Trophoblast cell (in vitro differentiated cells and primary cell): ENCODE measurements around the gene GLRX2.

Source experiments
- DNase-seq, 2 donors: peaks; one replicate each; pipeline ENCODE4 v3.0.0-alpha.2; 2016
- H2AFZ ChIP-seq: 2 replicates; pipeline ENCODE4 v1.6.1; 2013; ENCODE audit warnings: low read length, moderate library complexity, mild to moderate bottlenecking; ENCODE audit not compliant: insufficient read depth, poor library complexity
- H2AK5ac ChIP-seq: 2 replicates; pipeline ENCODE4 v1.6.1; 2013; ENCODE audit warnings: mild to moderate bottlenecking, low read length
- H2BK120ac ChIP-seq: 2 replicates; pipeline ENCODE4 v1.6.1; 2013; ENCODE audit warnings: low read length, mild to moderate bottlenecking, moderate library complexity; ENCODE audit not compliant: insufficient read depth, poor library complexity
- H2BK12ac ChIP-seq: 2 replicates; pipeline ENCODE4 v1.6.1; 2013; ENCODE audit warnings: mild to moderate bottlenecking, low read length, moderate library complexity
- H2BK5ac ChIP-seq: 2 replicates; pipeline ENCODE4 v1.6.1; 2013; ENCODE audit warnings: low read length, low read depth, moderate library complexity, mild to moderate bottlenecking; ENCODE audit not compliant: poor library complexity
- H3K14ac ChIP-seq: 2 replicates; pipeline ENCODE4 v1.6.1; 2013; ENCODE audit warnings: mild to moderate bottlenecking, low read length
- H3K18ac ChIP-seq: 2 replicates; pipeline ENCODE4 v1.6.1; 2013; ENCODE audit warnings: mild to moderate bottlenecking, low read length
- H3K23ac ChIP-seq: 2 replicates; pipeline ENCODE4 v1.6.1; 2013; ENCODE audit warnings: low read length
- H3K27ac ChIP-seq: 2 replicates; pipeline ENCODE4 v1.5.1; 2013; ENCODE audit warnings: low read depth, mild to moderate bottlenecking, inconsistent platforms, low read length, moderate library complexity
- H3K27me3 ChIP-seq: 2 replicates; pipeline ENCODE4 v1.6.1; 2013; ENCODE audit warnings: inconsistent platforms, mild to moderate bottlenecking, low read length, moderate library complexity; ENCODE audit not compliant: insufficient read depth
- H3K36me3 ChIP-seq, 2 experiments: 1 replicate in 1 of 2; 2 replicates in 1 of 2; pipeline ENCODE4 v1.6.1; 2013; ENCODE audit warnings: low read length in 2 of 2, mild to moderate bottlenecking in 2 of 2, moderate library complexity in 1 of 2; ENCODE audit not compliant: insufficient read depth in 2 of 2, control insufficient read depth in 1 of 2
- H3K4ac ChIP-seq: 2 replicates; pipeline ENCODE4 v1.6.1; 2013; ENCODE audit warnings: low read depth, mild to moderate bottlenecking, low read length, moderate library complexity
- H3K4me1 ChIP-seq, 2 experiments: 1 replicate in 1 of 2; 2 replicates in 1 of 2; pipeline ENCODE4 v1.6.1; 2013; ENCODE audit warnings: low read length in 2 of 2, mild to moderate bottlenecking in 2 of 2, moderate library complexity in 1 of 2; ENCODE audit not compliant: insufficient read depth in 2 of 2, control insufficient read depth in 1 of 2
- H3K4me2 ChIP-seq: 2 replicates; pipeline ENCODE4 v1.6.1; 2013; ENCODE audit warnings: inconsistent platforms, mild to moderate bottlenecking, low read length, moderate library complexity
- H3K4me3 ChIP-seq: 2 replicates; pipeline ENCODE4 v1.5.1; 2013; ENCODE audit warnings: mild to moderate bottlenecking, low read depth, low read length, inconsistent platforms
- H3K79me1 ChIP-seq: one replicate; pipeline ENCODE4 v1.6.1; 2013; ENCODE audit warnings: low read length
- H3K79me2 ChIP-seq: 2 replicates; pipeline ENCODE4 v1.6.1; 2013; ENCODE audit warnings: low read length, mild to moderate bottlenecking; ENCODE audit not compliant: control insufficient read depth, insufficient read depth, poor library complexity
- H3K9ac ChIP-seq: 2 replicates; pipeline ENCODE4 v1.6.1; 2013; ENCODE audit warnings: mild to moderate bottlenecking, low read length
- H3K9me3 ChIP-seq: 2 replicates; pipeline ENCODE4 v1.6.1; 2013; ENCODE audit warnings: low read depth, mild to moderate bottlenecking, control low read depth, inconsistent platforms, low read length; ENCODE audit not compliant: insufficient read depth
- H4K12ac ChIP-seq: 2 replicates; pipeline ENCODE4 v1.6.1; 2013; ENCODE audit warnings: low read depth, mild to moderate bottlenecking, low read length, moderate library complexity
- H4K8ac ChIP-seq: 2 replicates; pipeline ENCODE4 v1.6.1; 2013; ENCODE audit warnings: low read depth, mild to moderate bottlenecking, low read length, moderate library complexity
- H4K91ac ChIP-seq: one replicate; pipeline ENCODE4 v1.6.1; 2013; ENCODE audit warnings: low read depth, mild to moderate bottlenecking, low read length, moderate library complexity
- WGBS: extraction: QIAGEN DNeasy Blood & Tissue Kit; methylation state at CpG from one replicate; pipeline ENCODE4 v1.1.7; 2013; ENCODE audit warnings: missing lambda C conversion rate; ENCODE audit not compliant: insufficient read length, insufficient coverage; ENCODE audit errors: extremely low coverage; 5-methylcytosine and 5-hydroxymethylcytosine counted together

The GLRX2 gene

DNA sequence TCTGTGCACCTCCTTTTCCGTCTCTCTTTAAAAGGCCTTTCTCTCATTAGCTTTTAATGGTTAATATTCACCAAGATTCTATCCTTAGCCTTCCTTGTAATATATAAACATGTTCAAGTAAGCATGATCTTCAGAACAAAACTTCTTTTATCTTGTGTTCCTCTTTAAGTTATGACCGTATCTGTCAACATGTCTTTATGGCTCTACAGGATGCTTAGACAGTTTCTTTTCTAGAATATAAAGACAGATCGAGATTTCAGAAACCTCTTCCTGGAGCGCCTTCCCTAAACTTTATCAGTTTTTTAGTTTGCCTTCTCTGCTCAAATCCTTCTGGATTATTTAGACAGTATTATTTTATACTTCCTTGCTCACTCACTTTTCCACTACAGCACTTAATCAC, 38.6 kb downstream of the GLRX2 start:
- no peak overlapping the region for H2BK120ac ChIP-seq
- no peak overlapping the region for H3K27ac ChIP-seq
- no peak overlapping the region for H3K4me2 ChIP-seq
- no peaks in the 10 kb centered on the region for H3K27me3 ChIP-seq
- no peaks in the 10 kb centered on the region for H3K9me3 ChIP-seq
- no peak overlapping the region for H3K23ac ChIP-seq
- no peak overlapping the region for H2AK5ac ChIP-seq
- no peak overlapping the region for H3K18ac ChIP-seq
- no peaks in the 10 kb centered on the region for H3K79me2 ChIP-seq
- H4K8ac ChIP-seq: no peak overlapping the region
- no peak overlapping the region for H3K4ac ChIP-seq
- WGBS: no CpG with 5 or more reads among the region's 4 CpGs
- no peak overlapping the region for H3K4me3 ChIP-seq
- H4K12ac ChIP-seq: no peak overlapping the region
- no peak overlapping the region for H3K9ac ChIP-seq
- H2BK5ac ChIP-seq: no peak overlapping the region
- no peak overlapping the region for H4K91ac ChIP-seq
- H3K4me1 ChIP-seq: no peaks in the 10 kb centered on the region
- no peaks in the 10 kb centered on the region for H3K36me3 ChIP-seq
- no peaks in the 10 kb centered on the region for H3K79me1 ChIP-seq
- DNase-seq: no peak
- H3K14ac ChIP-seq: no peak overlapping the region
- H2AFZ ChIP-seq: no peak overlapping the region
- no peak overlapping the region for H2BK12ac ChIP-seq

GRCh38 chr1:193065954-193066353, 39.3 kb downstream of the GLRX2 start:
- no peak overlapping the region for H2BK12ac ChIP-seq
- no peak overlapping the region for H3K23ac ChIP-seq
- no peak overlapping the region for H3K14ac ChIP-seq
- H3K4ac ChIP-seq: no peak overlapping the region
- no peak overlapping the region for H3K18ac ChIP-seq
- H3K9ac ChIP-seq: no peak overlapping the region
- no peak for DNase-seq
- no peak overlapping the region for H2BK5ac ChIP-seq
- no peak overlapping the region for H3K27ac ChIP-seq
- H2AK5ac ChIP-seq: no peak overlapping the region
- no peaks in the 10 kb centered on the region for H3K27me3 ChIP-seq
- H2BK120ac ChIP-seq: no peak overlapping the region
- H2AFZ ChIP-seq: no peak overlapping the region
- H4K8ac ChIP-seq: no peak overlapping the region
- H3K79me1 ChIP-seq: no peaks in the 10 kb centered on the region
- H3K36me3 ChIP-seq: no peaks in the 10 kb centered on the region
- no peaks in the 10 kb centered on the region for H3K9me3 ChIP-seq
- H3K4me3 ChIP-seq: no peak overlapping the region
- no peaks in the 10 kb centered on the region for H3K4me1 ChIP-seq
- H3K79me2 ChIP-seq: no peaks in the 10 kb centered on the region
- H3K4me2 ChIP-seq: no peak overlapping the region
- no peak overlapping the region for H4K91ac ChIP-seq
- H4K12ac ChIP-seq: no peak overlapping the region

DNA sequence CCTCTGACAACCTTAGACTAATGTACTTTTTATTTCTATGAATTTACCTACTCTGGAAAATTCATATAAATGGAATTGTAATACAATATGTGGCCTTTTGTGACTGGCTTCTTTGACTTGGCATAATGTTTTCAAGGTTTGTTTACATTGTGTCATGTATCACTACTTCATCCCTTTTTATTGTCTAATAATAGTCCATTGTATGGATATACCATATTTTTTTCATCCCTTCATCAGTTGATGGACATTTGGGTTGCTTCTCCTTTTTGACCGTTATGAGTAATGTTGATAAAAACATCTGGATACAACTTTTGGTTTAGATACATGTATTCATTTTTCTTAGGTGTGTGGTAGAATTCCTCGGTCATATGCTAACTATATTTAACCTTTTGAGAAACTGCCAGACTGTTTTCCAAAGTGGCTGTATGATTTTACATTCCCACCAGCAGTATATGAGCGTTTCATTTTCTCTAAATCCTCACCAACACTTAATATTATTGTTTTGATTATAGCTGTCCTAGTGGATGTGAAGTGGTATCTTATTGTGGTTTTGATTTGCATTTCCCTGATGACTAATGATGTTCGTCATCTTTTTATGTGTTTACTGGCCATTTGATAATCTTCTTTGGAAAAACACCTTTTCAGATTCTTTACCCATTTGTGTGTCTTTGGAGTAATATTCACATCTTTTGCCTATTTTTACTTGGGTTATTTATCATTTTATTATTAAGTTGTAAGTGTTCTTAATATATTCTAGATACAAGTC, 42.3 kb downstream of the GLRX2 start:
- Histone ChIP-seq H3K27me3 (no peaks in the 10 kb centered on the region), H2BK12ac (no peak overlapping the region), H3K79me1 (peaks cover 9% of the 10 kb centered on the region), H2BK120ac (no peak overlapping the region), H3K36me3 (no peaks in the 10 kb centered on the region), H4K8ac (no peak overlapping the region), H3K14ac (no peak overlapping the region), H3K27ac (no peak overlapping the region), H3K23ac (no peak overlapping the region), H4K12ac (no peak overlapping the region), H2AFZ (no peak overlapping the region), H3K9me3 (no peaks in the 10 kb centered on the region), H4K91ac (no peak overlapping the region), H3K9ac (no peak overlapping the region), H3K4me2 (no peak overlapping the region), H2BK5ac (no peak overlapping the region), H3K4me1 (peaks cover 0 to 1% of the 10 kb centered on the region in 2 experiments), H3K4ac (no peak overlapping the region), H3K4me3 (no peak overlapping the region), H2AK5ac (no peak overlapping the region), H3K79me2 (peaks cover 12% of the 10 kb centered on the region), H3K18ac (no peak overlapping the region)
- no peak for DNase-seq
- no CpG with 5 or more reads among the region's 4 CpGs for WGBS

GRCh38 chr1:193060938-193061337, 44.3 kb downstream of the GLRX2 start:
- Histone ChIP-seq H2AFZ (no peak overlapping the region), H3K14ac (no peak overlapping the region), H2BK12ac (no peak overlapping the region), H3K36me3 (no peaks in the 10 kb centered on the region), H4K12ac (no peak overlapping the region), H3K9me3 (no peaks in the 10 kb centered on the region), H2AK5ac (no peak overlapping the region), H3K4ac (peak overlapping the region; percentile 27), H3K18ac (no peak overlapping the region), H3K4me3 (no peak overlapping the region), H3K79me1 (peaks cover 9% of the 10 kb centered on the region), H2BK120ac (no peak overlapping the region), H3K4me1 (peaks cover 0 to 1% of the 10 kb centered on the region in 2 experiments), H3K79me2 (peaks cover 12% of the 10 kb centered on the region), H4K91ac (no peak overlapping the region), H3K9ac (peak overlapping the region; percentile 70), H3K27me3 (no peaks in the 10 kb centered on the region), H2BK5ac (no peak overlapping the region), H4K8ac (no peak overlapping the region), H3K27ac (no peak overlapping the region), H3K4me2 (peak overlapping the region; percentile 70), H3K23ac (no peak overlapping the region)
- no peak for DNase-seq
- WGBS: no CpG with 5 or more reads among the region's 2 CpGs
